OCI-LY1 (cell line): ENCODE measurements around the gene PVALB.

Experiments used
- H2AFZ ChIP-seq: fragments of 200-600 bp; sonication (generic), shearing (Covaris generic); 2 replicates; pipeline ENCODE4 v1.6.0; 2014; ENCODE audit warnings: antibody characterized with exemption, mild to moderate bottlenecking, low read length
- H3F3A ChIP-seq: fragments of 200-600 bp; sonication (generic), shearing (Covaris generic); 2 replicates; pipeline ENCODE4 v1.6.0; 2014; ENCODE audit warnings: mild to moderate bottlenecking, antibody characterized with exemption, low read length, moderate library complexity; ENCODE audit not compliant: insufficient read depth
- H3K27ac ChIP-seq: fragments of 200-600 bp; sonication (generic); 2 replicates; pipeline ENCODE4 v1.5.1; 2014; ENCODE audit warnings: low read length, mixed run types, mild to moderate bottlenecking, low read depth; ENCODE audit not compliant: poor library complexity, severe bottlenecking
- H3K27me3 ChIP-seq: fragments of 200-600 bp; sonication (generic); 2 replicates; pipeline ENCODE4 v1.6.0; 2014; ENCODE audit warnings: antibody characterized with exemption, mild to moderate bottlenecking, low read length, moderate library complexity; ENCODE audit not compliant: insufficient read depth
- H3K36me3 ChIP-seq: fragments of 200-600 bp; sonication (generic); 2 replicates; pipeline ENCODE4 v1.6.1; 2014; ENCODE audit warnings: mild to moderate bottlenecking, antibody characterized with exemption, low read length, moderate library complexity, mixed read lengths; ENCODE audit not compliant: insufficient read depth
- H3K4me1 ChIP-seq: fragments of 200-600 bp; sonication (generic); 2 replicates; pipeline ENCODE4 v1.5.1; 2014; ENCODE audit warnings: mild to moderate bottlenecking, low read length, moderate library complexity; ENCODE audit not compliant: insufficient read depth, severe bottlenecking
- H3K4me2 ChIP-seq: fragments of 200-600 bp; sonication (generic), shearing (Covaris generic); 2 replicates; pipeline ENCODE4 v1.6.1; 2014; ENCODE audit warnings: low read length
- H3K4me3 ChIP-seq: fragments of 200-600 bp; sonication (generic); 2 replicates; pipeline ENCODE4 v1.5.1; 2014; ENCODE audit warnings: low read length, low read depth, mild to moderate bottlenecking, mixed read lengths; ENCODE audit not compliant: poor library complexity, severe bottlenecking
- H3K79me2 ChIP-seq: fragments of 200-600 bp; shearing (Covaris generic); 2 replicates; pipeline ENCODE4 v1.6.1; 2016; ENCODE audit warnings: mixed run types, low read length, mixed read lengths; ENCODE audit not compliant: insufficient read depth
- H3K9ac ChIP-seq: fragments of 200-600 bp; sonication (generic), shearing (Covaris generic); 2 replicates; pipeline ENCODE4 v1.6.1; 2014; ENCODE audit warnings: mild to moderate bottlenecking, low read length, mixed read lengths
- H3K9me2 ChIP-seq: fragments of 200-600 bp; sonication (generic), shearing (Covaris generic); 2 replicates; pipeline ENCODE4 v1.6.1; 2014; ENCODE audit warnings: low read depth, mild to moderate bottlenecking, low read length, mixed read lengths
- H3K9me3 ChIP-seq: fragments of 200-600 bp; shearing (Covaris generic); 2 replicates; pipeline ENCODE4 v1.6.1; 2014; ENCODE audit warnings: low read length, mixed read lengths
- H4K20me1 ChIP-seq: fragments of 200-600 bp; sonication (generic), shearing (Covaris generic); 2 replicates; pipeline ENCODE4 v1.6.0; 2016; ENCODE audit warnings: mild to moderate bottlenecking, low read length; ENCODE audit not compliant: insufficient read depth
- EZH2 ChIP-seq: fragments of 200-600 bp; sonication (generic), shearing (Covaris generic); IDR thresholded peaks from 2 replicates; pipeline ENCODE4 v1.8.0; 2017; ENCODE audit warnings: borderline replicate concordance, mixed run types, mild to moderate bottlenecking, antibody characterized with exemption, low read length, moderate library complexity, mixed read lengths
- TF ChIP-seq, protein P1 (sequence below): fragments of 200-600 bp; sonication (generic), shearing (Covaris generic); IDR thresholded peaks from 2 replicates; pipeline ENCODE4 v1.5.1; 2017; ENCODE audit warnings: mild to moderate bottlenecking, antibody characterized with exemption, low read length, moderate library complexity, mixed read lengths

PVALB gene

DNA sequence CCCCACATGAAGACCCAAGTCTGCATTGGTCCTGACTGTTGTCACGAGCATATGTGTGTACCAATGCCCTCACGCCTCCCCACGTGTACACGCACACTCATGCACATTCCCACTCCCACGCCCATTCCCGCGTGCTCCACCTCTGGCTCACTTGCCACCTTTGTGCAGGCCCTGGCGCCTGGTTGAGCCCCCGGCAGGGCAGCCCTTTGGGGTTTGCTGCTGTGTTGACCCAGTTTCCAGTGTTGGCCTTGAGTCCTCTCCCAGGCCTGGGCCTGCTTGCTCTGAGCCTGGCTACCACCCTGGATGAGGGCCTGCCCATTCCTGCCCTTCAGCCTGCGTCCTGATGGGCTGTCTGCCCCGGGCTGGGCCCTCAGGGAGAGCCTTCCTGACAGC is 18.2 kb downstream of the PVALB start:
- Histone ChIP-seq H3K9me2 (no peaks in the 10 kb centered on the region), H3K4me3 (no peak overlapping the region), H2AFZ (no peak overlapping the region), H3K4me2 (no peak overlapping the region), H3K9me3 (no peaks in the 10 kb centered on the region), H3K79me2 (no peaks in the 10 kb centered on the region), H3K9ac (no peak overlapping the region), H3K27me3 (peaks cover 2% of the 10 kb centered on the region; the same call in 1 of the 2 replicates), H4K20me1 (no peaks in the 10 kb centered on the region), H3K4me1 (peaks cover 5% of the 10 kb centered on the region), H3K27ac (no peak overlapping the region), H3F3A (no peaks in the 10 kb centered on the region), H3K36me3 (no peaks in the 10 kb centered on the region)
- TF ChIP-seq, protein P1, sequence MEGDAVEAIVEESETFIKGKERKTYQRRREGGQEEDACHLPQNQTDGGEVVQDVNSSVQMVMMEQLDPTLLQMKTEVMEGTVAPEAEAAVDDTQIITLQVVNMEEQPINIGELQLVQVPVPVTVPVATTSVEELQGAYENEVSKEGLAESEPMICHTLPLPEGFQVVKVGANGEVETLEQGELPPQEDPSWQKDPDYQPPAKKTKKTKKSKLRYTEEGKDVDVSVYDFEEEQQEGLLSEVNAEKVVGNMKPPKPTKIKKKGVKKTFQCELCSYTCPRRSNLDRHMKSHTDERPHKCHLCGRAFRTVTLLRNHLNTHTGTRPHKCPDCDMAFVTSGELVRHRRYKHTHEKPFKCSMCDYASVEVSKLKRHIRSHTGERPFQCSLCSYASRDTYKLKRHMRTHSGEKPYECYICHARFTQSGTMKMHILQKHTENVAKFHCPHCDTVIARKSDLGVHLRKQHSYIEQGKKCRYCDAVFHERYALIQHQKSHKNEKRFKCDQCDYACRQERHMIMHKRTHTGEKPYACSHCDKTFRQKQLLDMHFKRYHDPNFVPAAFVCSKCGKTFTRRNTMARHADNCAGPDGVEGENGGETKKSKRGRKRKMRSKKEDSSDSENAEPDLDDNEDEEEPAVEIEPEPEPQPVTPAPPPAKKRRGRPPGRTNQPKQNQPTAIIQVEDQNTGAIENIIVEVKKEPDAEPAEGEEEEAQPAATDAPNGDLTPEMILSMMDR: no peak
- no peak for TF ChIP-seq EZH2

DNA sequence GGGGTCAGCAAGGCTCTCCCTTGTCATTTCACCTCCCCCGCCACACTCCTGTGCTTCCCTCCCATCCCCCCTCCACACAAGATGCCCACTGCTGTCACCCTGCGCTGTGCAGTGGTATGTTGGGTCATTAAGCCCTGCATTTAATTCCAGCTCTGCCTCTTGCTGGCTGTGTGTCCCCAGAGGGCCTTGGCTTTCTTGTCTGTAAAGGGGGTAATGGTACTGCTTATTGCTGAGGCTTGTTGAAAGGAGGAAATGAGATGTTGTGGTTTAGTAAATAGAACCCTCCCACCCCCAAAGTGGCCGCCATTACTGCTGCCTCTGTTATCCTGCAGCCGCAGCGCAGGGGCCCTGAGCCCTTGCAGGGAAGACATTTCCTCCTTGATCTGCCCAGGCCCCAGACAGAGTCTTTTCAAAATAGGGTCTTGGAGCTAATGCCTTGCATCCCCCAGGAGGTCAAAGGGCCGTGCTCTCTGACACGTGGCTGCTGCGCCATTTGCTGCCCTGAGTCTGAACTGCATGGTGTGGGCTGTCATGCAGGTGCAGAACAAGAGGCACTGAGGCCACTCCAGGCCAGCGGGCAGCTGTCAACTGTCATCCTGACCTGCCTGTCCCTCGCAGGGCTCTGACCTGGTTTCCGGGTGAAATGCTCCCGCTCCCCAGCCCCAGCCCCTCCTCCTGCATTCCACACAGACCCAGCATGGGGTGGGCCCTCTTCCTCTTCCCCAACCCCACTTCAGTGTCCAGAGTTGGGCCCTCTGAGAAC is 18.7 kb downstream of the PVALB start:
- no peak for TF ChIP-seq EZH2
- TF ChIP-seq, protein P1: no peak
- H3F3A ChIP-seq: no peaks in the 10 kb centered on the region
- no peaks in the 10 kb centered on the region for H3K9me2 ChIP-seq
- H2AFZ ChIP-seq: no peak overlapping the region; the same call in 1 of the 2 replicates
- no peaks in the 10 kb centered on the region for H3K9me3 ChIP-seq
- H3K9ac ChIP-seq: no peak overlapping the region
- no peaks in the 10 kb centered on the region for H3K79me2 ChIP-seq
- H3K4me3 ChIP-seq: no peak overlapping the region
- H4K20me1 ChIP-seq: no peaks in the 10 kb centered on the region
- H3K36me3 ChIP-seq: no peaks in the 10 kb centered on the region
- H3K4me1 ChIP-seq: peaks cover 5% of the 10 kb centered on the region
- H3K4me2 ChIP-seq: no peak overlapping the region
- no peak overlapping the region for H3K27ac ChIP-seq
- peaks cover 2% of the 10 kb centered on the region; the same call in 1 of the 2 replicates for H3K27me3 ChIP-seq

DNA sequence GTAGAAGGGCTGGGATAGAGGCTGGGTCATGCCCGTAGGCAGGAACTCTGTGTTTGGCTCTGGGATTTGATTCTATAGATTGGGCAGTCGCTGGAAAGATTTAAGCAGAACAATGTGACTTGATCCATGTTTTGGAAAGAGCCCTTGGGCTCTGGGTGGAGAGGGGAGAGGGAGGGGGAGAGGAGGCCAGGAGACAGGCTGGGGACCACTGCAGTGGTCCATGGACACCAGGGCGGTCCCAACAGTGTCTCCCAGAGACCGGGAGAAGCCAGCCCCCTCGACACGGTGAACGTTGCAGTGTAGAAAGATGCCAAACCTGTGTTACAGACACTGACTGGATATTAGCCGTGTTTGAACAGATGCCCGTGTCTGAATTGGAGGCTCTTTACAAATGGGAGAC is 19.5 kb downstream of the PVALB start:
- H3K9me2 ChIP-seq: no peaks in the 10 kb centered on the region
- peaks cover 5% of the 10 kb centered on the region for H3K4me1 ChIP-seq
- H3K27ac ChIP-seq: no peak overlapping the region
- peaks cover 2% of the 10 kb centered on the region; the same call in 1 of the 2 replicates for H3K27me3 ChIP-seq
- H3K79me2 ChIP-seq: no peaks in the 10 kb centered on the region
- H3K9me3 ChIP-seq: no peaks in the 10 kb centered on the region
- no peak overlapping the region for H2AFZ ChIP-seq
- H3K9ac ChIP-seq: no peak overlapping the region
- H3F3A ChIP-seq: no peaks in the 10 kb centered on the region
- no peak for TF ChIP-seq EZH2
- TF ChIP-seq, protein P1: no peak
- no peaks in the 10 kb centered on the region for H3K36me3 ChIP-seq
- H3K4me3 ChIP-seq: no peak overlapping the region
- no peak overlapping the region for H3K4me2 ChIP-seq
- H4K20me1 ChIP-seq: no peaks in the 10 kb centered on the region
